ENCODE data around the gene RXRG. TPM values are rescaled to one million over a fixed set of nuclear protein-coding genes. Genes with fewer than 3 reads are reported as not detected.

The RXRG gene
- total RNA-seq (2021; ENCODE audit: unreplicated experiment) (not detected), Bru-seq, nascent RNA (not detected), BruChase-seq, experiment 1, labeled RNA remaining after a 6-hour chase (percentile 1 among the genes with signal in this experiment), BruChase-seq, experiment 2, labeled RNA remaining after a 2-hour chase (not detected)
- polyA plus RNA-seq (2012) = not detected in 2 replicates
- long read RNA-seq = 0 reads

DNA sequence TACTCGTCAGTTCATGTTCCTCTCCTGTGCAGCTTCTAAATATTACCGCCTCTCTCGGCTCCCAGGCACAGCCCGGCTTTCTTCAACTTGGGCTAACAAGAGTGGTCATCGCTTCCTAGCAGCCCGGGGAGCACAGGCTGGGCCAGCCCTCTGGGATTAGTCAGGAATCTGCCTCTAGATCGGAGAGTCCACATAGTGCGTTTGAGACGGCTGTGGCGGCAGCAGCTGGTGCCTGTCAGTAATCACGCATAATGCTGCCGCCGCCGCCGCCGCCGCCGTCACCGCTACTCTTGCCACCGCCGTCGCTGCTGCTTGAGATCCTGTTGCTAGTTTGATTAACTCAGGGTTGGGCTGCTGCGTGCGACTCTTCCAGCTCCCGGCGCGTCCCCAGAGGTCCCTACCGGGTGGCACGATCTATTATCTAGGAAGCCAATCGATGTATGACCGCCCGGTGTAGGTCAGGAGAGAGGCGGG lies at the start of gene RXRG:
Gene RXRG, minus strand, starts transcription at position 230 of the 474 bp plus-strand sequence. CDS start 233 bp downstream, outside the sequence.
- no TSS peak for BruUV-seq (replicated peaks)
- DNase-seq (ENCODE audit: low read depth, low spot score) (no peak), ATAC-seq (no peak)
- CTCF ChIA-PET = no interaction called here
- peaks cover 67% of the 10 kb centered on the region for H3K27me3 ChIP-seq (ENCODE audit: insufficient read depth, low read length)
- no peaks in the 10 kb centered on the region for H3K79me2 ChIP-seq (ENCODE audit: insufficient read depth, low read length)
- no peak within 1 kb of the TSS for H3K4me2 ChIP-seq (ENCODE audit: low read length)
- H3K36me3 ChIP-seq (ENCODE audit: control insufficient read depth in 1 of 2, insufficient read depth in 2 of 2, low read length in 2 of 2) = no peaks in the 10 kb centered on the region
- H3K9me3 ChIP-seq (ENCODE audit: control insufficient read depth in 1 of 2, insufficient read depth in 1 of 2, low read depth in 1 of 2, low read length in 2 of 2) = no peaks in the 10 kb centered on the region
- H4K20me1 ChIP-seq (ENCODE audit: insufficient read depth) = no peaks in the 10 kb centered on the region
- POLR2A ChIA-PET = no interaction called here
- H3K27ac ChIP-seq (ENCODE audit: low read depth, low read length) = no peak within 1 kb of the TSS
- no peaks in the 10 kb centered on the region for H3K9me2 ChIP-seq (ENCODE audit: insufficient read depth)
- no peak within 1 kb of the TSS for H3K9ac ChIP-seq (ENCODE audit: low read length)
- H3K4me1 ChIP-seq (ENCODE audit: control insufficient read depth in 1 of 2, insufficient read depth in 2 of 2, low read length in 2 of 2) = no peaks in the 10 kb centered on the region
- RAD21 ChIA-PET (ENCODE audit: low non-redundant PET in 1 of 2, low total read pairs in 2 of 2, uncharacterized antibody in 2 of 2, unreplicated experiment in 2 of 2) = no interaction called here
- no peak within 1 kb of the TSS for H3K4me3 ChIP-seq (replicated peaks in 1 of 2; ENCODE audit: low read depth in 1 of 2, low read length in 2 of 2)
- H2AFZ ChIP-seq (ENCODE audit: low read depth, low read length, poor library complexity, severe bottlenecking) = no peak within 1 kb of the TSS
- intact Hi-C loops (cut with micrococcal nuclease) = no loop called here
- TF ChIP-seq JUND (IDR thresholded peaks at IDR 0.05) (no peak), EZH2 (IDR thresholded peaks at IDR 0.05) (no peak), CBX3 (IDR thresholded peaks at IDR 0.05; ENCODE audit: low read depth) (no peak), RAD21 (IDR thresholded peaks at IDR 0.05; ENCODE audit: low read depth) (no peak), SP1 (IDR thresholded peaks at IDR 0.05; ENCODE audit: low read depth) (no peak), YY1 (IDR thresholded peaks at IDR 0.05; ENCODE audit: extremely low read depth, insufficient replicate concordance, low read depth, low read length) (no peak), POLR2A (IDR thresholded peaks at IDR 0.05; ENCODE audit: borderline replicate concordance, extremely low read depth, insufficient read depth, insufficient read length) (no peak), ATF3 (IDR thresholded peaks at IDR 0.05) (no peak), MAX (IDR thresholded peaks at IDR 0.05) (no peak), EZH2phosphoT487 (IDR thresholded peaks at IDR 0.05; ENCODE audit: borderline replicate concordance) (no peak), ELF1 (IDR thresholded peaks at IDR 0.05; ENCODE audit: borderline replicate concordance, low read depth) (no peak), ZNF274 (IDR thresholded peaks at IDR 0.05; ENCODE audit: low read depth, low read length) (no peak), FOSL1 (IDR thresholded peaks at IDR 0.05; ENCODE audit: low read depth) (no peak), SRF (IDR thresholded peaks at IDR 0.05; ENCODE audit: low read depth) (no peak), ZFX (IDR thresholded peaks at IDR 0.05) (no peak), SIN3A (IDR thresholded peaks at IDR 0.05; ENCODE audit: low read depth) (no peak), POLR2AphosphoS5 (IDR thresholded peaks at IDR 0.05; ENCODE audit: low read depth, low read length) (no peak)
- TF ChIP-seq, protein P1, sequence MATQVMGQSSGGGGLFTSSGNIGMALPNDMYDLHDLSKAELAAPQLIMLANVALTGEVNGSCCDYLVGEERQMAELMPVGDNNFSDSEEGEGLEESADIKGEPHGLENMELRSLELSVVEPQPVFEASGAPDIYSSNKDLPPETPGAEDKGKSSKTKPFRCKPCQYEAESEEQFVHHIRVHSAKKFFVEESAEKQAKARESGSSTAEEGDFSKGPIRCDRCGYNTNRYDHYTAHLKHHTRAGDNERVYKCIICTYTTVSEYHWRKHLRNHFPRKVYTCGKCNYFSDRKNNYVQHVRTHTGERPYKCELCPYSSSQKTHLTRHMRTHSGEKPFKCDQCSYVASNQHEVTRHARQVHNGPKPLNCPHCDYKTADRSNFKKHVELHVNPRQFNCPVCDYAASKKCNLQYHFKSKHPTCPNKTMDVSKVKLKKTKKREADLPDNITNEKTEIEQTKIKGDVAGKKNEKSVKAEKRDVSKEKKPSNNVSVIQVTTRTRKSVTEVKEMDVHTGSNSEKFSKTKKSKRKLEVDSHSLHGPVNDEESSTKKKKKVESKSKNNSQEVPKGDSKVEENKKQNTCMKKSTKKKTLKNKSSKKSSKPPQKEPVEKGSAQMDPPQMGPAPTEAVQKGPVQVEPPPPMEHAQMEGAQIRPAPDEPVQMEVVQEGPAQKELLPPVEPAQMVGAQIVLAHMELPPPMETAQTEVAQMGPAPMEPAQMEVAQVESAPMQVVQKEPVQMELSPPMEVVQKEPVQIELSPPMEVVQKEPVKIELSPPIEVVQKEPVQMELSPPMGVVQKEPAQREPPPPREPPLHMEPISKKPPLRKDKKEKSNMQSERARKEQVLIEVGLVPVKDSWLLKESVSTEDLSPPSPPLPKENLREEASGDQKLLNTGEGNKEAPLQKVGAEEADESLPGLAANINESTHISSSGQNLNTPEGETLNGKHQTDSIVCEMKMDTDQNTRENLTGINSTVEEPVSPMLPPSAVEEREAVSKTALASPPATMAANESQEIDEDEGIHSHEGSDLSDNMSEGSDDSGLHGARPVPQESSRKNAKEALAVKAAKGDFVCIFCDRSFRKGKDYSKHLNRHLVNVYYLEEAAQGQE (IDR thresholded peaks at IDR 0.05; ENCODE audit: low read depth) = no peak
- TF ChIP-seq, protein P2, sequence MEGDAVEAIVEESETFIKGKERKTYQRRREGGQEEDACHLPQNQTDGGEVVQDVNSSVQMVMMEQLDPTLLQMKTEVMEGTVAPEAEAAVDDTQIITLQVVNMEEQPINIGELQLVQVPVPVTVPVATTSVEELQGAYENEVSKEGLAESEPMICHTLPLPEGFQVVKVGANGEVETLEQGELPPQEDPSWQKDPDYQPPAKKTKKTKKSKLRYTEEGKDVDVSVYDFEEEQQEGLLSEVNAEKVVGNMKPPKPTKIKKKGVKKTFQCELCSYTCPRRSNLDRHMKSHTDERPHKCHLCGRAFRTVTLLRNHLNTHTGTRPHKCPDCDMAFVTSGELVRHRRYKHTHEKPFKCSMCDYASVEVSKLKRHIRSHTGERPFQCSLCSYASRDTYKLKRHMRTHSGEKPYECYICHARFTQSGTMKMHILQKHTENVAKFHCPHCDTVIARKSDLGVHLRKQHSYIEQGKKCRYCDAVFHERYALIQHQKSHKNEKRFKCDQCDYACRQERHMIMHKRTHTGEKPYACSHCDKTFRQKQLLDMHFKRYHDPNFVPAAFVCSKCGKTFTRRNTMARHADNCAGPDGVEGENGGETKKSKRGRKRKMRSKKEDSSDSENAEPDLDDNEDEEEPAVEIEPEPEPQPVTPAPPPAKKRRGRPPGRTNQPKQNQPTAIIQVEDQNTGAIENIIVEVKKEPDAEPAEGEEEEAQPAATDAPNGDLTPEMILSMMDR (IDR thresholded peaks at IDR 0.05 in 2 of 3, conservative IDR thresholded peaks at IDR 0.05 in 1 of 3; ENCODE audit: borderline replicate concordance in 1 of 3, insufficient read depth in 1 of 3, low read depth in 2 of 3, low read length in 2 of 3) = no peak

Measured in HCT116 (cell line).